Suppressor macrophage treated with lipopolysaccharide for 4 hours (primary cell): ENCODE measurements around the gene FMOD.
A peak's percentile ranks its signal among the peaks of the same experiment; 100 is the strongest.

Experiments
- DNase-seq: peaks from one replicate; pipeline ENCODE4 v3.0.0-alpha.2; 2020

The FMOD gene

GRCh38 chr1:203351037-203351625 is at the start of gene FMOD:
Gene FMOD (minus strand): TSS chr1:203351122. CDS start chr1:203348270, 2,852 bp downstream.
- no peak for DNase-seq

- DNase-seq: no peak
These were observed 45.8 kb upstream of the FMOD start for GRCh38 chr1:203396595-203397194.

GRCh38 chr1:203395751-203396150 is 44.8 kb upstream of the FMOD start:
- no peak for DNase-seq

- DNase-seq: peak; percentile 19
These were observed 39.4 kb upstream of the FMOD start for GRCh38 chr1:203390298-203390697.

- DNase-seq: no peak
These were observed 37.8 kb upstream of the FMOD start for GRCh38 chr1:203388683-203389082.

- DNase-seq: no peak
These were observed 31.1 kb upstream of the FMOD start for GRCh38 chr1:203382026-203382425.

- peak; percentile 85 for DNase-seq
These were observed 30.3 kb upstream of the FMOD start for GRCh38 chr1:203381151-203381751.

- DNase-seq: no peak
These were observed 29.7 kb upstream of the FMOD start for GRCh38 chr1:203380420-203381150.

- DNase-seq: no peak
These were observed 28.9 kb upstream of the FMOD start for GRCh38 chr1:203379825-203380224.

GRCh38 chr1:203378556-203379245 is 27.8 kb upstream of the FMOD start:
- DNase-seq: no peak

- DNase-seq: no peak
These were observed 23.1 kb upstream of the FMOD start for GRCh38 chr1:203373991-203374390.

- no peak for DNase-seq
These were observed 22.1 kb upstream of the FMOD start for GRCh38 chr1:203373002-203373401.

- no peak for DNase-seq
These were observed 20.4 kb upstream of the FMOD start for GRCh38 chr1:203371288-203371687.

GRCh38 chr1:203369666-203370065 is 18.7 kb upstream of the FMOD start:
- peak; percentile 53 for DNase-seq

GRCh38 chr1:203368624-203369451 is 17.9 kb upstream of the FMOD start:
- peak; percentile 91 for DNase-seq

GRCh38 chr1:203367057-203367456 is 16.1 kb upstream of the FMOD start:
- DNase-seq: no peak

GRCh38 chr1:203366476-203366875 is 15.6 kb upstream of the FMOD start:
- DNase-seq: no peak

- DNase-seq: no peak
These were observed 13.9 kb upstream of the FMOD start for GRCh38 chr1:203364806-203365205.

- DNase-seq: no peak
These were observed 13.3 kb upstream of the FMOD start for GRCh38 chr1:203364094-203364801.

- DNase-seq: no peak
These were observed 11.8 kb upstream of the FMOD start for GRCh38 chr1:203362720-203363025.

- DNase-seq: peak; percentile 45
These were observed 11.2 kb upstream of the FMOD start for GRCh38 chr1:203361945-203362719.
